ENCODE measurements around the gene CT45A6.
"Not testable (repeated sequence)": the region's sequence is repeated elsewhere in the genome, so short reads cannot be mapped to it uniquely, and the experiment has no call there.

The CT45A6 gene, protein sequence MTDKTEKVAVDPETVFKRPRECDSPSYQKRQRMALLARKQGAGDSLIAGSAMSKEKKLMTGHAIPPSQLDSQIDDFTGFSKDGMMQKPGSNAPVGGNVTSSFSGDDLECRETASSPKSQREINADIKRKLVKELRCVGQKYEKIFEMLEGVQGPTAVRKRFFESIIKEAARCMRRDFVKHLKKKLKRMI

DNA sequence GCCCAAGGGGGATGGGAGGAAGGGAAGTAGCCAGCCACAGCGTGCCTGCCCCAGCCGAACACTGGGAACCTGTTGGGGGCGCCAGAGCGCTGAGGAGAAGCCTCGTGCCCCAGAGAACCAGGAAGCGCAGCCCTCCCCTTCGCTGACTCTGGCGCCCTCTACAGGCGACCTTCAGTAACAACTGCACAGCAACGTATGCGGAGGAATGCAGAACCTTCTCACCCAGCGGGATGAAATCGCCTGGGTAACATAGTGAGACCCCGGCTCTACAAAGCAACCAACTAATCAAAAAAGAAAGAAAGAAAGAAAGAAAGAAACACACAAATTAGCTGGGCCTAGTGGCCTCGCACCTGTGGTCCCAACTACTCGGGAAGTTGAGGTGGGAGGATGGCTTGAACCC lies at the start of gene CT45A6:
Gene CT45A6 (minus strand): TSS at position 101 of the 400 bp plus-strand sequence. CDS start 3,794 bp downstream, outside the sequence.
- not testable (repeated sequence) for DNase-seq (ENCODE audit: low read depth); H3K4me3 ChIP-seq (ENCODE audit: low read depth, low read length)

DNA sequence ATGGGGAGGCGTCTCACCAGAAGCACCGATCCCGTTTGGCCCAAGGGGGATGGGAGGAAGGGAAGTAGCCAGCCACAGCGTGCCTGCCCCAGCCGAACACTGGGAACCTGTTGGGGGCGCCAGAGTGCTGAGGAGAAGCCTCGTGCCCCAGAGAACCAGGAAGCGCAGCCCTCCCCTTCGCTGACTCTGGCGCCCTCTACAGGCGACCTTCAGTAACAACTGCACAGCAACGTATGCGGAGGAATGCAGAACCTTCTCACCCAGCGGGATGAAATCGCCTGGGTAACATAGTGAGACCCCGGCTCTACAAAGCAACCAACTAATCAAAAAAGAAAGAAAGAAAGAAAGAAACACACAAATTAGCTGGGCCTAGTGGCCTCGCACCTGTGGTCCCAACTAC lies 34.6 kb upstream of the CT45A6 start, which contains the start of gene CT45A7:
Gene CT45A7 (minus strand): TSS at position 101 of the 400 bp plus-strand sequence. CDS start 3,747 bp downstream, outside the sequence.
- not testable (repeated sequence) for H3K4me3 ChIP-seq (ENCODE audit: low read depth, low read length); DNase-seq (ENCODE audit: low read depth)

DNA sequence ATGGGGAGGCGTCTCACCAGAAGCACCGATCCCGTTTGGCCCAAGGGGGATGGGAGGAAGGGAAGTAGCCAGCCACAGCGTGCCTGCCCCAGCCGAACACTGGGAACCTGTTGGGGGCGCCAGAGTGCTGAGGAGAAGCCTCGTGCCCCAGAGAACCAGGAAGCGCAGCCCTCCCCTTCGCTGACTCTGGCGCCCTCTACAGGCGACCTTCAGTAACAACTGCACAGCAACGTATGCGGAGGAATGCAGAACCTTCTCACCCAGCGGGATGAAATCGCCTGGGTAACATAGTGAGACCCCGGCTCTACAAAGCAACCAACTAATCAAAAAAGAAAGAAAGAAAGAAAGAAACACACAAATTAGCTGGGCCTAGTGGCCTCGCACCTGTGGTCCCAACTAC lies 17.3 kb upstream of the CT45A6 start, which contains the start of gene CT45A2:
Gene CT45A2 (minus strand): TSS at position 101 of the 400 bp plus-strand sequence. CDS start 3,747 bp downstream, outside the sequence.
- H3K4me3 ChIP-seq (ENCODE audit: low read depth, low read length); DNase-seq (ENCODE audit: low read depth): not testable (repeated sequence)

DNA sequence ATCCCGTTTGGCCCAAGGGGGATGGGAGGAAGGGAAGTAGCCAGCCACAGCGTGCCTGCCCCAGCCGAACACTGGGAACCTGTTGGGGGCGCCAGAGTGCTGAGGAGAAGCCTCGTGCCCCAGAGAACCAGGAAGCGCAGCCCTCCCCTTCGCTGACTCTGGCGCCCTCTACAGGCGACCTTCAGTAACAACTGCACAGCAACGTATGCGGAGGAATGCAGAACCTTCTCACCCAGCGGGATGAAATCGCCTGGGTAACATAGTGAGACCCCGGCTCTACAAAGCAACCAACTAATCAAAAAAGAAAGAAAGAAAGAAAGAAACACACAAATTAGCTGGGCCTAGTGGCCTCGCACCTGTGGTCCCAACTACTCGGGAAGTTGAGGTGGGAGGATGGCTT lies 17.2 kb downstream of the CT45A6 start, which contains the start of gene CT45A5:
Gene CT45A5 (minus strand): TSS at position 101 of the 400 bp plus-strand sequence. CDS start 3,774 bp downstream, outside the sequence.
- DNase-seq (ENCODE audit: low read depth); H3K4me3 ChIP-seq (ENCODE audit: low read depth, low read length): not testable (repeated sequence)

DNA sequence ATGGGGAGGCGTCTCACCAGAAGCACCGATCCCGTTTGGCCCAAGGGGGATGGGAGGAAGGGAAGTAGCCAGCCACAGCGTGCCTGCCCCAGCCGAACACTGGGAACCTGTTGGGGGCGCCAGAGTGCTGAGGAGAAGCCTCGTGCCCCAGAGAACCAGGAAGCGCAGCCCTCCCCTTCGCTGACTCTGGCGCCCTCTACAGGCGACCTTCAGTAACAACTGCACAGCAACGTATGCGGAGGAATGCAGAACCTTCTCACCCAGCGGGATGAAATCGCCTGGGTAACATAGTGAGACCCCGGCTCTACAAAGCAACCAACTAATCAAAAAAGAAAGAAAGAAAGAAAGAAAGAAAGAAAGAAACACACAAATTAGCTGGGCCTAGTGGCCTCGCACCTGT lies 34.5 kb downstream of the CT45A6 start, which contains the start of gene CT45A3:
Gene CT45A3 (minus strand): TSS at position 101 of the 400 bp plus-strand sequence. CDS start 3,747 bp downstream, outside the sequence.
- H3K4me3 ChIP-seq (ENCODE audit: low read depth, low read length); DNase-seq (ENCODE audit: low read depth): not testable (repeated sequence)

DNA sequence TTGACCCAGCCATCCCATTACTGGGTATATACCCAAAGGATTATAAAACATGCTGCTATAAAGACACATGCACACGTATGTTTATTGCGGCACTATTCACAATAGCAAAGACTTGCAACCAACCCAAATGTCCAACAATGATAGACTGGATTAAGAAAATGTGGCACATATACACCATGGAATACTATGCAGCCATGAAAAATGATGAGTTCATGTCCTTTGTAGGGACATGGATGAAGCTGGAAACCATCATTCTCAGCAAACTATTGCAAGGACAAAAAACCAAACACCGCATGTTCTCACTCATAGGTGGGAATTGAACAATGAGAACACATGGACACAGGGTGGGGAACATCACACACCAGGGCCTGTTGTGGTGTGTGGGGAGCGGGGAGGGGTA lies 57.8 kb downstream of the CT45A6 start:
- DNase-seq (ENCODE audit: low read depth); H3K4me3 ChIP-seq (ENCODE audit: low read depth, low read length): not testable (repeated sequence)
